Activated T-helper 1 cell treated with Interleukin-2 at 50 U/mL for 16 hours (primary cell): ENCODE results near the gene RAB3C.
"Not testable (repeated sequence)": the region's sequence is repeated elsewhere in the genome, so short reads cannot be mapped to it uniquely, and the experiment has no call there.

Experiments
- DNase-seq: peaks from one replicate; pipeline ENCODE4 v3.0.0-alpha.2; 2020; ENCODE audit warnings: low read depth

RAB3C gene

DNA sequence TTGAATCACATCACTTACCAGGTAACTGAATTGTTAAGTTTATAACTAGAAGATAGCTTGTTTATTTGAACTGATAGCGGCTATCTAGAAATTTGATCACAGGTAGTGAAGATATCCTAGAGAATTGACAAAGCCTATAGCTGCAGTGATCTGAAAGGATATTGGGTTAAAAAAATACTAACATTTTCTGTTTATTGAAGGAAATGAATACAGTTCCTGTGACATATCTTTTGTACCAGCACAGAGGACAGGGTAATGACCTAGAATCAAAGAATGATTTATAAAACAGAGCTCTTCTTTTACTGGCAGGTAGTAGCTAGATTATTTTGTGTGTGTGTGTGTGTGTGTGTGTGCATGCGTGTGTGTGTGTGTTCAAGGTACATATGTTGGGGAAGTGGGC is 94.8 kb downstream of the RAB3C start:
- no peak for DNase-seq

DNA sequence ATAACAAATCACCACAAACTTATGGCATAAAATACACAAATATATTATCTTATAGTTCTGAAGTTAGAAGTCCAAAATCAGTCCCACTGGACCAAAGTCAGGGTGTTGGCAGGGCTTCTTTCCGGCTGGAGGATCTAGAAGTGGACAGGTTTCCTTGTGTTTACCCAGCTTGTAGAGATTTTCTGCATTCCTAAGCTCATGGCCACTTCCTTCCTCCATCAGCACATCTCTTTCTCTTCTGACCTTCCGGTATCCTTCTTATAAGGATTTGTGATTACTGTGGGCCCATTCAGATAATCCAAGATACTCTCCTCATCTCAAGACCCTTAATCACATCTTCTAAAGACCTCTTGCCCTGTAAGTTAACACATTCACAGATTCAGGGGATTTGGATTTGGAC is 97.6 kb downstream of the RAB3C start:
- DNase-seq: no peak

DNA sequence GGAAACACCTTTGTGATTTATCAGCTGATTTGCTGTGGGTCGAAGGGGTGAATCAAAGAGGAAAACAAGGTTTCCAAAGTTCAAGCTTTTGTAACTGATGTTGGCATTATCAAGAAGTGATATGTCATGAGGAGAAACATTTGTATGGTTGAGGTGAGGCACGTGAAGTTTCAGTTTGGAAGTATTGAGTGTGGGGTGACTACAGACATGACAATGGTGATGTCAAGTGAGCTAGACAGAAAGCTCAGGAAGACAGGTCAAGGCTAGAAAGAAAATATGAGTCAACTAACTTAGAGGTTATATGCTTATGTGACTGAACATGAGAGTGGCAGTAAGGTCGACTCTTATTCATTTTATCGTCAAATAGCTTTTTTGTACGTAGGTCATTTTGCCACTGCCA is 99.1 kb downstream of the RAB3C start:
- DNase-seq: no peak

DNA sequence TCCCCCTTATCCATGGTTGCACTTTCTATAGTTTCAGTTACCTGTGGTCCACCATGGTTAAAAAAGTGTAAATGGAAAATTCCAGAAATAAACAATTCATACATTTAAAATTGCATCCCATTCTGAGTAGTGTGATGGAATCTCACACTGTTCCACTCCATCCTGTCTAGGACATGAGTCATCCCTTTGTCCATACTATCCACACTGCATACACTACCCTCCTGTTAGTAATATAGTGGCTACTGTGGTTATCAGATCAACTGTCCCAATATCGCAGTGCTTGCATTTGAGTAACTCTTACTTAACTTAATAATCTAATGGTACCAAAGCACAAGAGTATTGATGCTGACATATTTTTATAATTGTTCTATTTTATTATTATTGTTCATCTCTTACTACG is 100.7 kb downstream of the RAB3C start:
- no peak for DNase-seq

DNA sequence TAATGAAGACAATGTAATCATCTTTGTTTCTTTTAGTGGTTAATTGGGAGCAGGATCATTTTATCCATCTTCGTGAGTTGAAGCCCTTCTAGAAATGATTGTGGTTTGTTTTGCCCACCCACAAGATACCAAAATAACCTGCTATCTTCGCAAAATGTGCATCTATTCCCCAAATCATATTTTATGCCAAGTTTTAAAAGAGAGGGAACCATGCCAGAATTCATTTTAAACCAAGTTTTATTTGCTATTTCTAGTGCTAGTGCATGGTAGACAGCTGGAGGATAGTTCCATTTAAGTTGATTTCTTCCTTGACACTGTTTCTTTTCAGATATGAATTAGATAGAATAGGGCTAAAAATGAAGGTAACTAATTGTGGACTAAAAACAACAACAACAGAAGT is 104.2 kb downstream of the RAB3C start:
- no peak for DNase-seq

DNA sequence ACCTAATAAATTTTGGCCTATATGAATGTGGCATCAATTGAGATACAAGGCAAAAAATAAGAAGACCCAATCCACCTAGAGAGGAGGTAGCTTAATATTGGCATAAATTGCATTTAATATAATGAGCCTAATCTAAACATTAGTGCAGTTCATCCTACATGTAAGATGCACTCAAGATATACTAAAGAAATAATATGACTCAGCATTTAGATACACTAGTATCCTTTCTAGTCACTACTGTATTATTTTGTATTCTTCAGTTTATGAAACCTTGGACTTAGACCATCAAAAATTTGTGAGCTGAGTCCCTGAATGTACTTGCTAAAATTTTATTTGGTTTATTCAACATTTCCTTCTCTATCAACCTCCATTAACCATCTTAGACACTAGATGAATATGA is 104.7 kb downstream of the RAB3C start:
- DNase-seq: no peak

DNA sequence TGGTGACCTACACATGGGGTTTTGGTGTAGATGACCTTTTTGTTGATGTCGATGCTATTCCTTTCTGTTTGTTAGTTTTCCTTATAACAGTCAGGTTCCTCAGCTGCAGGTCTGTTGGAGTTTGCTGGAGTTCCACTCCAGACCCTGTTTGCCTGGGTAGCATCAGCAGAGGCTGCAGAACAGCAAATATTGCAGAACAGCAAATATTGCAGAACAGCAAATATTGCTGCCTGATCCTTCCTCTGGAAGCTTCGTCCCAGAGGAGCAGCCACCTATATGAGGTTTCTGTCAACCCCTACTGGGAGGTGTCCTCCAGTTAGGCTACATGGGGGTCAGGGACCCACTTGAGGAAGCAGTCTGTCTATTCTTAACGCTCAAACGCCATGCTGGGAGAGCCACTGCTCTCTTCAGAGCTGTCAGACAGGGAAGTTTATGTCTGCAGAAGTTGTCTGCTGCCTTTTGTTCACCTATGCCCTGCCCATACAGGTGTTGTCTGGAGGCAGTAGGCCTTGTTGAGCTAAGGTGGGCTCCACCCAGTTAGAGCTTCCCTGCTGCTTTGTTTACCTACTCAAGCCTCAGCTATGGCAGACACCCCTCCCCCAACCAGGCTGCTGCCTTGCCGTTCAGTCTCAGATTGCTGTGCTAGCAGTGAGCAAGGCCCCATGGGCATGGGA is 116.3 kb downstream of the RAB3C start:
- DNase-seq: not testable (repeated sequence)

DNA sequence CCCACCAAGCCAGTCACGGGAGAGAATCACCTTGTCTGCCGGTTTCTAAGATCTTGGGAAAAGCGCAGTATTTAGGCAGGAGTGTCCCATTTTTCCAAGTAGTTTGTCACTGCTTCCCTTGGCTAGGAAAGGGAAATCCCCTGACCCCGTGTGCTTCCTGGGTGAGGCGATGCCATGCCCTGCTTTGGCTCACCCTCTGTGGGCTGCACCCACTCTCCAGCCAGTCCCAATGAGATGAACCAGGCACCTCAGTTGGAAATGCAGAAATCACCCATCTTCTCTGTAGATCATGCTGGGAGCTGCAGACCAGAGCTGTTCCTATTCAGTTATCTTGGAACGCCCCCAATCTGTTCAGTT is 116.9 kb downstream of the RAB3C start:
- no peak for DNase-seq

DNA sequence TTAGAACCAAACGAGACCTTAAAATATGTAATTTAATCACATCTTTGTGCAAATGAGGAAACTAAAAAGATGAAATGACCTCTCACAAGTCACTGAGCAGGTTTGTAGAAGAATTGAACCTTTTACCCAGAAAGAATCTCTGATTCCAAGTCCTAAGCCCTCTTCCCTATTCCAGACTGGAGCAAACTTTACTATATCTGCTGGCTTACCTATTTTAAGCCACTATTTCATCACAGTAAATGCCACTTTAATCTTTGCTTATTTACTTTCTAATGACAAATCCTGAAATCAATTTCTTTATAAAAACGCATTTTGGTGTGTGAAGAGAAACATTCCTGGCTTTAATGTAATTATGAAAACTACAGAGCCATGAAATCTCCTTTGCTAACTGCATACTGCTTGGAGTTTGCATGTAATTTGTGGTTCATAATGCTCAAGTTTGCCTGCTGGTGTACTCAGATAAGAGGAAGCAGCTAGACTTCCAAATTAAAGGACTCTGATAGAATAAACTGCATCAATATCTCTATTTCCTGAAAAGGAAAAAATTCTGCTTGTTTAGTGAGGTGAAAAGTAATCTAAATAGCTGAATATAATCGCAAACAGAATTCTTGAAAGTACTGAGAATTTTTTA is 121.2 kb downstream of the RAB3C start:
- DNase-seq: no peak

DNA sequence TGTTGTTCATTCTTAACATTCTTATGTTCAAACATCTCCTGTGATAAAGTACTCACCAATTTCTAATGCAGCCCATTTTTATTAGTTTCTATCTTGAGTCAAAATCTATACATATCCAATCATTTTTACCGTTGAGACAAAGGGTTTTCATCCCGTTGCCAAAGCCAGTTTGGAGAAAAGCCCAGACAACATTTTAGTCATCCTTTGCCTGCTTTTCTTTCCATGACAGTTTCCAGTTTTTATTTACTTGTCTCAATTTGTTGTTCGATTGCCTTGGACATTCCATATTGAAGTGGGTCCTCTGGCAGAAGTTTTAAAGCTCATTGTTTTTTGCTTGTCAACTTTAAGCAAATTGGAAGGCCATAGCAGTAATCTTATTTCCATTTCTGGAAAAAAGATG is 123.9 kb downstream of the RAB3C start:
- no peak for DNase-seq

DNA sequence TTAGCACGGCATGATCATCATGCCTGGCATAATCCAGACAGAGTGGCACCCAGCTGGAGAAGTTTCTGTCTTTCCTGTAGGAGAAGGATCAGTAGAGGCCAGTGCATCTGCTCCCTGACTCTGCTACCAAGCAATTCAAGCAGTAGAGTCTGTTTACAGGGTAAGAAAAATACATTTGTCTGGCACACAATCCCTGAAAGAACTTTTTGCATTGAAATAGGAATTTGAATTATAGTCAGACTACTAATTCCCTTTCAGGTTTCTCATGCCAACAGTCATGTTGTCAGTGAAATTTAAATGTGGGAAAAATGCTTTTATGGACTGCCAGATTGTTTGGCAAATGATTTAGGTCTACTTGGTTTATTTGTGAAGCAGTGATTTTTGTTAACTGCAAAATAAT is 125.6 kb downstream of the RAB3C start:
- DNase-seq: no peak

DNA sequence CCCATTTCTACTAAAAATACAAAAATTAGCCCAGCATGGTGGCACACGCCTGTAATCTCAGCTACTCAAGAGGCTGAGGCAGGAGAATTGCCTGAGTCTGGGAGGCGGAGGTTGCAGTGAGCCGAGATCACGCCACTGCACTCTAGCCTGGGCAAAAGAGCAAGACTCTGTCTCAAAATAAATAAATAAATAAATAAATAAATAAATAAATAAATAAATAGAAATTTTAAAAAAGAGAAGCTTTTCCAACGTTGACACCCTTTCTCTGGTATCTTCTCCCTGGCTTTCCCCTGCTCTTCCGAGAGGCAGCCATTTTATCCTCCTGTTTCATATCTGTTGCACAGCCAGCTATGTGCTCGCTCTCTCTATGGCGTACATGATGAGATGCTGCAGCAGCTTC is 127.5 kb downstream of the RAB3C start:
- not testable (repeated sequence) for DNase-seq

DNA sequence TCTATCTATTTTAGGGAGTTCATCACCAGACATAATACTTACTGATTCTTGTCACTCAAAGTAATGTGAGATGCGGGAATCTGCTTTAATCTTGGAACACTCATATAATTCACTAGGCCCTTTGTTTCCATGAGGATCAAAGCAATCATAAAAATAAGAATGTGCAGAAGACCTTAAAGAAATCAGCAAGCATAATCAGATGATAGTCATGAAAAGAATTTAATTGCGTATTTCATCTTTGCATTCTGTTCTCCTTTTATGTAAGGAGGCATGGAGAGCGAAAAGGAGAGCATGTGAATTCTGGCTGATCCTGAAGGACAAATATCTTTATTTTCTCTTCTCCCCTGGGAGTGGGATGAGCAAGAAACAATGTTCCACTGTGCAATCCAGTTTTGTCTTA is 128.0 kb downstream of the RAB3C start:
- no peak for DNase-seq

DNA sequence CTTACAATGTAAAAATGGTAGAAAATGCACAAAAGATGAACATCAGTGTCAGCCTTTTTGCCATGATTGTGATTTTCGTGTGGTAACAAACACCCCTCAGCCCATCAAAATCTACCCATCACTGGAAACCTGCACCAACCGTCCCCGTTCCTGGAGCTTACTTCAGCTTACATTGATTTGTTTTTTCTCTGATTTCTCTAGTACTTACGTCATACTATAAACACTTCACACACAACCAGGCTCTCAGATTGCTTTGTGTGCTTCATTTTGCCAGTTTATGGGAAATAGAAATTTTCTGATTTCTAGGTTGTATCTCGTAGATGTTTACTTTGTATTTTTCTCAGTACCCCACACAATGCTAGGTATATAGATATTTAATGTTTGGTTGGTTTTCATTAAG is 129.1 kb downstream of the RAB3C start:
- DNase-seq: no peak

DNA sequence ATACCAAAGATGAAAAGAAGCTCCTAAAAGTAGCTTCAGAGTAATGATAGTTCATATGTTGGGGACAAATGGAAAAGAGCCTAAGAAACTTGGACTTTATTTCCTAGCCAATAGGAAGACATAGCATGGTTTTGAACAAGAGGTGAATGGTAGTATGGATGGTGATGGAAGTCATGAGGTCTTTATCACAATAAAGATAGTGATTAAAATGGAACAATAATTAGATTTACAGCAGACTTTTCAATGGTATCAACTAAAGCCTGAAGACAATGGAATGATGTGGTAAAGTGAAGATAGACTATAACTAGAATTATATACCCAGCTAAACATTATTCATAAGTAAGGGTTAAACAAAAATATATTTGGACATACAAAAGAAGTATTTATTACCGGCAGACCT is 131.2 kb downstream of the RAB3C start:
- no peak for DNase-seq

DNA sequence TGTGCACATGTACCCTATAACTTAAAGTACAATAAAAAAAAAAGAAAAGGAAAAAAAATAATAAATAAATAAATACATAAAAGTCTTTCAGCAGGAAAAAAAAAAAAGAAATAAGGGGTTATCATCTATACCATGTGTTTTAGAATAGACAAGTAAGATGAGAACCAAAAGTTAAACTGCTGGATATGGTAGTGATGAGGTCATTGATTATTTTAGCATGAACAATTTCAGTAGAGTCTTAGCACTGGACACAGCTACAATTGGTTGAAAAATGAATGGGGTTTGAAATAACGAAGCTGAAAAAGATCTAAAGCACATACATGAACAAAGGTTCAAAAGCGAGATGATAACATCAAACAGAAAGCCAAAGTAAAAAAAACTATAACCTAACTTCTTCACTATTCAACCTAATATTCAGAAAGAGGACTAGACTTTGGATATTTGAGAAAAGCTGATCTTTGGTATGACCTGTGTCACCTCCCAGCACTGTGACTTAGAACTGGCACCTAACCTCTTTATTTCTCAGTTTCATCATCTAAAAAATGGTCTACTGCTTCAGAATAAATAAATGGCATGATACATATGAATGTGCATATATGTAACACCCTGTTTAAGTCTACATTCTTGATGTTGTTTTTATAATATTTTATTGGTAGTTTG is 133.3 kb downstream of the RAB3C start:
- DNase-seq: no peak

DNA sequence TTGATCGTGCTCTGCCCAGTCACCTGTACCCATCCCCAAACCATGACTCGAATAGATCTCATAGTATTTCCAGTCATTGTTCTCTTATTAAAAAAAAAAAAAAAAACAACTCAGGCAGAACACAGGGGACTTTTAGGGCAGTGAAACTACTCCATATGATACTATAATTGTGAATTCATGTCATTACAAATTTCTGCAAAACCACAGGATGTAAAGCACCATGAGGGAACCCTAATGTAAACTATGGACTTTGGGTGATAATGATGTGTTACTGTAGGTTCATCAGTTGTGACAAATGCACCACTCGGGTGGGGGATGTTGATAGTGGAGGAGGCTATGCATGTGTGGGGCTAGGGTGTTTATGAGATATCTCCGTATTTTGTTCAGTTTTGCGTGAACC is 133.8 kb downstream of the RAB3C start:
- no peak for DNase-seq

DNA sequence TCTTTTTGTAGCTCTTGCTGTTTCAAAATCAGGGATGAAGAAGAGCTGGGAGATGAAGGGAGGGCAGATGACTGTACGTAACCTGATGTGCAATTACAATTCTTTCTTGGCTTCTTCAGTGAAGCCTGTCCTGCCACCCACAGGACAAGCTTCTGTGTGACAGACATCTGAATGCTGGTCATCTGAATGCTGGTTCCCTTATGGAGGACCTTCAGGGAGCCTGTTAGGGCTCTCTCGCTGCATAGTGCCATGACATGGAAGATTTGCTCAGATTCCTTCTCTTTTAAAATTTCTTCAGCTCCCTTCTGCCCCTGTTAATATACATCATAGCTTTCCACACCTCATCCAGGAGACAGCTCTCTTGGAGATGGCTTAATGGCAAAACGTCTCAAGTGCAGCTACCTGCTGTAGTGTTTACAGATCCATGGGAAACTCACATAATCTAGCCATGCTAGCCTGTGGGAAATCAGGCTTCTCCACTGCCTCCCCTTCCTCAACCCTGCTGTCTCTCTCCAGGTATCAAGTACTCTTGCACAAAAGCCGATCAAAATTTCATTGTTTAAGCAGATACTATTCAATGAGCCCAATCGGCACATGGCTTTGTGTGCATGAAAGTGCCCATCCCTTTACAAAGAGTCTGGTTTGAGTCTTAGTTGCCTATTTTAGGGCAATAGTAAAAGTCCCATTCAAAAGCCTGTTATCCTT is 134.6 kb downstream of the RAB3C start:
- DNase-seq: no peak

DNA sequence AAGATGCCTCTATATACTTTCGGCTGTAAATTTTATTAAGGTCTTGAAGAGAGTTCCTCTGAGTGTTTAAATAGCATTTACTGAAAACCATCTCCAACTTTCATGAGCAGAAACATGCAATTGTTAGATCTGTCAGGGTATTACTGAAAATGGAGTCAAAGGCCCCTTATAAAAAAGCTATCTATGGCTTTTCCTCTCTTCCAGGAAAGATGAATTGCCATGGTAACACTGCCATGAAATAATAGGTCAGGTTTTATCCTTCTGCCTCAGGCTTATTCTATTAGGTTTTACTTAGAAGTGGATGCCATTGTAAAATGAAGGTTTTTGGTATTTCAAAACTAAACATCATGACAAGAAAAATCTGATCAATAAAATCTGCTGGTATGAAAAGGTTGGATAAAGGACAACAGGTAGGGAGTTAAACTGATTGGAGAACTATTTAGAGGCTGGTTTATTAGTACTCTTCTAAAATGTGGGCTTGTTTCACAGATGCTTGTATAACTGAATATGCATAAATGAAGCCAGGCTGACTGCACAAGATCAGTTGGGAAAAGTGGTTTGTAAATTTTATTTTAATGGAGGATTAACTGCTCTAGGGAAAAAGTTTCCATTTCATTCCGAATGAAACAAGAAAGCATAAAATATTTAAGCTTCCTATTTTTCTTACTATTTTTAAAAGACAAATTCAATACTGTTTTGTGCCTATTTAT is 135.5 kb downstream of the RAB3C start:
- no peak for DNase-seq

DNA sequence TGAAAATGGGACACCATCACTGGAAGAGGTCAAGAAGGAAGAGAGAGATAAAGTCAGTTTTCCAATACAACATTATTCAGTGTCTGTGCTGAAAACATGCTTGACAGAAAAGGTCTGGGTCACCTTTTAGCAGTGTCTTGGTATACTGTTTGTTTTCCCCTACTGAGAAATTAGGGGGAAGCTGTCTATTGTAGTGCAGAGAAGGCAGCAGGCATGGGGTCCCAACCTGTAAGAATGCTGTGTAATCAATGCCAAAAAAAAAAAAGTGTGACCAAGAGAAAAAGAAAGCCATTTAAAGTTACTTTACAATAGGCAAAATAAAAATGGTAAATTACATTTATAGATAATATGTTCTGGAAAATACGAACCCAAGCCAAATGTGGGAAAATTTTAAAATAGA is 139.3 kb downstream of the RAB3C start:
- no peak for DNase-seq

DNA sequence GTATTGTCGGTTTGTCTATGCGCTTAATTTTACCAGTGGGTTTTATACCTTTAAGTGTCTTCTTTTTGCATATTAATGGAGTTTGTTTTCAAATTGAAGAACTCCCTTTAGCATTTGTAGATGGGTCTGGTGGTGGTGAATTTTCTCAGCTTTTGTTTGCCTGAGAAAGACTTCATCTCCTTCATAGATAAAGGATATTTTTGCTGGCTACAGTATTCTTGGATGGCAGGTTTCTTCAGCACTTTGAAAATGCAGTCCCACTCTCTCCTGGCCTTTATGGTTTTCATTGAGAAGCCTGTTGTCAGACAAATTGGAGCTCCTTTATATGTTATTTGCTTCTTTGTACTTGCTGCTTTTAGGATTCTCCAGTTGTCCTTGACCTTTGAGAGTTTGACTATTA is 142.1 kb downstream of the RAB3C start:
- no peak for DNase-seq

DNA sequence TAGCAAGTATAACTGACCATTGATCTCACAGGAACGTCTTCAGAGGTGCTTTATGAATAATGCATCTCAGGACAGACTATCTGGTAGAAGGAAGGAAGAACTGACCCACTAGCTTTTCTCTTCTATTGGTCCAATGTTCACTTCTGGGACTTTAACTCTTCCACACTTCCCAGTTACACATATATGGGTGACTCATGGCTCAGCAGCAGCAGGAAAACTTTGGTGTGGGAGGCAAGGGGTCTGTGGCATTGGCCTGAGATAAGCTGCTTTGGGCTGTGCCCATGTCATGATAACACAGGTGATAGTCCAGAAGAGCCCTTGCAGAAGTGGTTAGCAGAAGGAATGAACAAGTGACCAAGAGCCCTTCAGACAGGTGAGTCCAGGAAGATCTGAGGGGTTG is 148.8 kb downstream of the RAB3C start:
- DNase-seq: no peak

DNA sequence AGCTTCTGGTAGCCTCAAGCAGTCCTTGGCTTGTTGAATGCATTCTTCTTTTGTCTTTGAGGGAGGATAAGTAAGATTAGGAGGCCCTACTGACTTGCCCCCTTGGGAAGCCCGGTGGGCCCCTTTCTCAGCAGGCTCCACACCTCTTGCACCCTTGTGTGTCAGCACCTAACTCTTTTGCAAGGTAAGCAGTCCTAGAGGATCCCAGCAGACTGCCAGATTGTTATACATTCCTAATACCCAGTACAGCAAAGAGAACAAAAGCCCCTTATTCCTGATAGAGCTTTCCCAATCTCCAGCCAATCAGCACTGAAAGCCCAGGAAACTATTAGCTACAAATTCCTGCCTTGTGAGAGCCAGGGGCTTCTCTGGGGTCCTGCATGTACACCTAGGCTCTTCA is 152.8 kb downstream of the RAB3C start:
- no peak for DNase-seq
